ENCODE results near the gene ZMIZ1. TPM values are rescaled to one million over a fixed set of nuclear protein-coding genes. Genes with fewer than 3 reads are reported as not detected.

Gene ZMIZ1
- total RNA-seq, 1 experiment from 2014 or later, result 20.4 TPM

DNA sequence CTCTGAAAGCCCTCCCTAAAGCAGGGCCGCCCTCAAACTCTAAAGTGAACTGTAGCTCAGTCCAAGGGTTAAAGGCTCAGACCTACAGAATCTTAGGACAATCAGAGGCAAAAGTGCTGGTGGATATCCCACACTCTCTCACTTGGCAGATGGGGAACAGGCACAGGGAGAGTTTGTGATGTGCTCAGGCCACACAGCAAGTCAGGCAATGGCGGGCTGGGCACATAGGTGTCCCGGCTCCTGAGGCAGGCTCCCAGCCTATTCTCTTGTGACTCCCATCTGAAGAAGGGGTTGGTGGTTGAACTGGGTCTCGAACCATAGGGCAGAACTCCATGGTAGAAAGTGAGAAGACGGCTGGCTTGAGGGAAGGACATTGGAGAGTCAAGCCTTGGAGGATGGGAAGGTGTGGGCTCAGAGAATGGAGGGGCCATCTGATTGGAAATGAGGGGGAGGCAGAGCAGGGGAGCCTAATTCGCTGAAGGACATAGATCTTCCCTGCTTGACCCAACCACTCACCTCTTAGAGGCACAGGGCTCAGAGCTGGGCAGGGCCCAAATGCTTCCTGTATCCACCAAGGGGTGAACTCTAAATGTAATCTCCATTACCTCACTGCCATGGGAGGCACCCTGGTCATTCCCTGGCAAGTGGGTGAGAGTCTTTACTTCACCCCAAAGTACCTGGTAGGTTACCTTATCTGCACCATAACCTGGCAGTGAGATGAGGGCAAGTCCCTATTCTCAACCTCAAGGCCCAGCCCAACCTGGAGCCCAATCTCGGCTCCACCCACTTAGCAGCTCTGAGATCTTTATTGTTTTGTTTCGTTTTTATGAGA lies 4.9 kb upstream of the ZMIZ1 start:
- no peak for DNase-seq
- Histone ChIP-seq H3K4me3 (ENCODE audit: insufficient read depth, low read depth, low read length) (no peak overlapping the region), H3K27me3 (ENCODE audit: control insufficient read depth, insufficient read depth, low read length) (peaks cover 3% of the 10 kb centered on the region; the same call in 1 of the 2 replicates), H3K36me3 (replicated peaks; ENCODE audit: control insufficient read depth, insufficient read depth, low read length) (no peaks in the 10 kb centered on the region)

DNA sequence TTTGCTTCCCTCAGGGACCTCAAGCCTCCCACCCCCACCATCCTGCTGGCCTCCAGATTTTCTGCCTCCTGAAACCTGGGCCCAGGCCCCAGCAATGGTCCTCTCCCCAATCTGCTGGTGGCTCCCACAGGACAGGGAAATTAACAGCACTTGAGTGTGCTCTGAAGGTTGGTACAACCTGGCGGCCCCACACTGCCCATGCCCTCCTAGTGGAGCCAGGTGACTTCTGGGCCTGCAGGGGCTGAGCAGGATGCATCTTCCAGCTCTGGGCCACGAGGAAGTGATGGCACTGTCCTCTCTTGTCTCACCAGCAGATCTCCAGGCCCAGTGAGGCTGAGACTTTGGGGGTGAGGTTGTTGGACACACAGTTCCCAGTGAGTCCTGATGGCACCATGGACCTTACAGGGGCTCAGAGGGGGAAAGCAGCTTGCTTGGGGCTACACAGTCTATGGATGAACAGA lies 3.6 kb upstream of the ZMIZ1 start:
- Histone ChIP-seq H3K36me3 (replicated peaks; ENCODE audit: control insufficient read depth, insufficient read depth, low read length) (no peaks in the 10 kb centered on the region), H3K4me3 (ENCODE audit: insufficient read depth, low read depth, low read length) (no peak overlapping the region), H3K27me3 (ENCODE audit: control insufficient read depth, insufficient read depth, low read length) (peaks cover 3% of the 10 kb centered on the region; the same call in 1 of the 2 replicates)
- no peak for DNase-seq

DNA sequence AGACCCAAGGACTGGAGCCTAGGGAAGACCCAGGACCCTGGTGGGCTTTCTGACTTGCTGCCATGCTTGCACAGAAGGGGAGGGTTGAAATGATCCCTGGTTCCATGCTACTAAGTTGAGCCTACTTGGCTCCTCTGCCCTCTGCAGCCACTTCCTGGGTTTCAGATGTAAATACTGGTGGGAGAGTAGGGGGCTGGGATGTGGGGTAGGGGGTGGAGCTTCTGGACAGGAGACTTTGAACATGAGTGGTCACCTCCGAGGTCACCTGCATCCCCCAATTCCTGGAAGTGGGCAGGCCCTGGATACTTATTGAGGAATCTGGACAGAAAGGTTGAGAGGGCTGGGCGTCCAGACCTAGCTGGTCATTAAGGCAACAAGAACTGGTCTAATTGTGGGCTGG lies 2.9 kb upstream of the ZMIZ1 start:
- DNase-seq, result no peak
- peaks cover 3% of the 10 kb centered on the region; the same call in 1 of the 2 replicates for H3K27me3 ChIP-seq (ENCODE audit: control insufficient read depth, insufficient read depth, low read length)
- no peaks in the 10 kb centered on the region for H3K36me3 ChIP-seq (replicated peaks; ENCODE audit: control insufficient read depth, insufficient read depth, low read length)
- no peak overlapping the region for H3K4me3 ChIP-seq (ENCODE audit: insufficient read depth, low read depth, low read length)

DNA sequence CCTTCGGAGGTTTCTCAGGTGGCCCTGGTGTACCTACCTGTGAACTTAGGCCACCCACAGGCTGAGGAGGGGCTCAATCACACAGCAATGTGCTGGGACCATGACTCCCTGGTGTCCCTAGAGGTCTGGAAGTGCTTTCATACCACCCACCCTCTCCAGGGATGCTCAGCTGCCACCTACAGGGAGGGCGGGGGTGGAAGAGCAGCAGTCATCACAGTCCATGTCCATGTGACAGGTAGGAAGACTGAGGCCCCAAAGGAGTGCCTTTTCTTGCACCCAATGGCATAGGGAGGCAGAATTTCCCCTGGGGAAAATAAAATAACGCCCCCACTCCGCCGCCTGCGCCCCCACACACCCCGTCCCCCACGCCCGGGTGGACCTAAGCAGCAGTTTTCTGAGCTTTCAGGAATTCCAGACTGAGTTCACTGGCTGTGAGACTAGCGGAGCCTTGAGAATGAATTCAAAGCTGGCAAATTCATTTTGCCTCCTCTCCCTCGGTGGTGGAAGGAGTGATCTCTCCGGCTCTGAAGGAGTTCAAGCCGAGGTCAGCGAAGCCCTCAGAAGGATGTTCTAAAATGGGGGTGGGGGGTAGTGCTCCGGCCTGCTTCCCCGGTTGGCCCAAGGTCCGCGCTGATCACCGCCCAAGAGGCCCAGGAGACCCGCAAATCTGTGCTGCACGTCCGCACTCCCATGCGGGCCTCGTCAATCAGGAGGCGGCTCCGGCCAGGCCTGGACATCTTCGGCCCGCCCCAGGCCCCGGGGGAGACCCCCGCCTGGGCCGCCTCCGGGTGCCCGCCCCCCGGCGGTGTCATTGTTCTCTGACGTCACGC lies 2.1 kb upstream of the ZMIZ1 start:
- no peaks in the 10 kb centered on the region for H3K36me3 ChIP-seq (replicated peaks; ENCODE audit: control insufficient read depth, insufficient read depth, low read length)
- H3K27me3 ChIP-seq (ENCODE audit: control insufficient read depth, insufficient read depth, low read length), result peaks cover 3% of the 10 kb centered on the region; the same call in 1 of the 2 replicates
- H3K4me3 ChIP-seq (ENCODE audit: insufficient read depth, low read depth, low read length), result peak overlapping the region; percentile 51
- peak; percentile 82 for DNase-seq

DNA sequence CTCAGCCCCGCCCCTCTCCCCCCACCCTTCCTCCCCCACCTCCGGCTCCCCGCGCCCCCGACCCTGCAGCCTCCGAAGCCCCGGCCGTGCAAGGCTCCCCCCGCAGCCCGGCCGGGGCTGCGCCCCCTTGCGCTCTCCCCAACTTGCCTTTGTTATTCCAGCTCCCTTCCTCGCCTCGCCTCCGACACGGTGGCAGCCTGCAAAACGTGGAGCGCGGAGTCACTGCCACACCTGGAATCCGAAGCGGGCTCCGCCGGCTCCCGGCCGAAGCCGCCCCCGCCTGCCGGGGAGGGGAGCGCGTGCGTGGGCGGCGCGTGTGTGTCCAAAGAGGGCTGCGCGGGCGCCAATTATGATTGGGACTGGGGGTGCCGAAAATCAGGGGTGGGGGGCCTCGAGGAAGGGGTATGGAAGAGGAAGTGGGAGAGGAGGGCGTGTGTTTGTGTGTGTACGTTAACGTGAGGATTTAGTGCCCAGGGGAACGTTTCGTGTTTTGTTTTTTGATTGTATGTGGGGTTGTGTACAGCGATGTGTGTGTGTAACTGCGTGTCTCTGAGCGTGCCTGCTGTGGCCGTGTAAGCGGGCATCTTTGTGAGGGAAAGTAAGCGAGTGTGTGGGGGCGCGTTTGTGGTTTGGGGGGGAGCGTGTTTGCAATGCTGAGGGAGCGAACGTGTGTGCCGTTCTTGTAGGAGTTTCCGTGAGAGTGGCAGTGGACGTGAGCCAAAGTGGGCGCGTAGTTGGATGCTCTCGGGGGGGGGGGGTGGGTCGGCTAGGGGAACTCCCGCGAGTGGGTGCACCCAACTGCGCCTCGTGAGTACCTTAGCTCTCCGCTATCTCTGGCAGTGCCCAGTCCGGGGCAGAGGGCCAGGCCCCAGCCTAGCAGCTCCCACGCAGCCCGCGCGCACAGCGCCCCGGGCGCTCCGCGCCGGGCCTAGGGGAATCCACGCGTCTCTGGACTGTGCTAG lies 1.2 kb upstream of the ZMIZ1 start:
- peak overlapping the region; percentile 55 for H3K4me3 ChIP-seq (ENCODE audit: insufficient read depth, low read depth, low read length)
- H3K27me3 ChIP-seq (ENCODE audit: control insufficient read depth, insufficient read depth, low read length), result peaks cover 3% of the 10 kb centered on the region; the same call in 1 of the 2 replicates
- no peaks in the 10 kb centered on the region for H3K36me3 ChIP-seq (replicated peaks; ENCODE audit: control insufficient read depth, insufficient read depth, low read length)
- DNase-seq, result peak; percentile 98

DNA sequence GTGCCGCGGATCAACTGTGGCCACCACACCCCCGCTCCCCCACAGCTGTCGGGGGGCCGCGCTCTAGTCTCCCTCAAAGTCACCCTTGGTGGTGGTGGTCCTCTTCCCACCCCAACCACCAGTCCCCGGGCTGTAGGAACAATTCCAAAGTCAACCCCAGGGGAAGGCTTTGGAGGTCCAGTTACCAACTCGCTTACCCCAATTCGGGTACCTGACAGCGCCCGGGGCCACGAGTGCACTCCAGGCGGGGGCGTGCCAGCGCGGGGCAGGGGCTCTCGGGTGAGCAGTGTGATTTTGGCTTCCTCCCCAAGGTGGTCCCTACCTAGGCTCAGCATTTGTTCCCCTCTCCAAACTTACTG lies 584 bp upstream of the ZMIZ1 start:
- H3K4me3 ChIP-seq (ENCODE audit: insufficient read depth, low read depth, low read length), result peak overlapping the region; percentile 55

DNA sequence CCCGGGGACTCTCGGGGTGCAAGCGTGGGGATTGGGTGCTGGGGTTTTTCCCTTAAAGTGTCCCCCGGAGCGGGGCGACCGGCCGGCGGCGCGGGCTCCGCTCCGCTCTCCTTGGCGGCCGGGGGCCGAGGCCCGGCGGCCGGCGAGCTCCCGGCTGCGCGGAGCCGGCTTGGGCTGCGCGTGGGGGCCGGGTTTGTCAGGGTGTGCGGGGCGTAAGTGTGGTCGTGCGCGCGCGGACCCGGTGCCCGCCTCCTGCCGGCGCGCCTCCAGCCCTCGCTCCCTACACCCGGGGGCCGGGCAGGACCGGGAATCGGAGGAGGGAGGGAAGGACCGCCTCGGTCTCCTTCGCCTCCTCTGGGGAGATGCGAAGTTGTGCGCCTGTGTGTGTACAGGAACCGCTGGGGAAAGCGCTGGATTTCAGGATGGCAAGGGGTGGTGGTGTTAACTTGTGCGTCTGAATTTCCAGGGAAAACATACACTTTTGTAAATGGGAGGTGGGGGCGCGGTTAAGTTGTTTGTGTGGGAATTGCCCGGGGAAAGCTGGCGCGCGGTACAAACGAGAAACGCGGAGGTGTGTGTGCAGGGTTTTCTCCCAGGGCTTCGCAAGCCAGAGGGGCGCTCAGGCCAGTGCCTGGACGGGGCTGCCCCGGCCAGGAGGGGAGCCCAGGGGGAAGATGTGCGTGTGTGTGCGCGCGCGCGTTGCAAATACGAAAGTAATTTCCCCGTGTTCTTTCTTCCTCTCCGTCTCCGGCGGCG lies 737 bp downstream of the ZMIZ1 start:
- no peaks in the 10 kb centered on the region for H3K36me3 ChIP-seq (replicated peaks; ENCODE audit: control insufficient read depth, insufficient read depth, low read length)
- peak overlapping the region; percentile 75 for H3K4me3 ChIP-seq (ENCODE audit: insufficient read depth, low read depth, low read length)
- peaks cover 3% of the 10 kb centered on the region; the same call in 1 of the 2 replicates for H3K27me3 ChIP-seq (ENCODE audit: control insufficient read depth, insufficient read depth, low read length)
- DNase-seq, result peak; percentile 80

More for the DNA sequence above, 584 bp upstream of the ZMIZ1 start:
- peak; percentile 88 for DNase-seq
- H3K36me3 ChIP-seq (replicated peaks; ENCODE audit: control insufficient read depth, insufficient read depth, low read length), result no peaks in the 10 kb centered on the region
- peaks cover 3% of the 10 kb centered on the region; the same call in 1 of the 2 replicates for H3K27me3 ChIP-seq (ENCODE audit: control insufficient read depth, insufficient read depth, low read length)

DNA sequence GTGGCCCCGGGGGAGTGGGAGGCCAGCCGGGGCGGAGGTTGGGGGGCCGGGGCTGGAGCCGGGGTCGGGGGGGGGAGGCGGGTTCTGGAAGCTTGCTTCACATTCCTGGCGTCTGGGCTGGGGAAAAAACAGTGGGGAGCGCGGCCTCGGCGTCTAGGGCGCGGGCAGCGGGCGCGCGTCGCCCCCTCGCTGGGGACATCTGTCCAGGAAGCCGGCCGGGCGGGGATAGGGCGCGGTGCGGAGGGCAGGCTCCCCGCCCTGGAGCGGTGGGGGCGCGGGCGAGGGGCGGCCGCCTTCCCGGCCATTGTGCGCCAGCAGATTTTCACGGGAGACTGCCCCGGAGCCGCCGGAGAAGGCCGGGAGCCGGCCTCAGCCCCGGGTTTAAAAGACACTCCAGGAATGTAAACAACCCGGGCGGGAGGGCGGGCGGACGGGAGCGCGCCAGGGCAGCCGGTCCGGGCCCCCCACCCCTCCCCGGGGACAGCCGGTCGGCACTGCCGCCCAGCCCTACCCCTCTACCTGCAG lies 1.4 kb downstream of the ZMIZ1 start:
- H3K4me3 ChIP-seq (ENCODE audit: insufficient read depth, low read depth, low read length), result peak overlapping the region; percentile 75
- H3K27me3 ChIP-seq (ENCODE audit: control insufficient read depth, insufficient read depth, low read length), result peaks cover 3% of the 10 kb centered on the region; the same call in 1 of the 2 replicates
- DNase-seq, result peak; percentile 90
- H3K36me3 ChIP-seq (replicated peaks; ENCODE audit: control insufficient read depth, insufficient read depth, low read length), result no peaks in the 10 kb centered on the region

DNA sequence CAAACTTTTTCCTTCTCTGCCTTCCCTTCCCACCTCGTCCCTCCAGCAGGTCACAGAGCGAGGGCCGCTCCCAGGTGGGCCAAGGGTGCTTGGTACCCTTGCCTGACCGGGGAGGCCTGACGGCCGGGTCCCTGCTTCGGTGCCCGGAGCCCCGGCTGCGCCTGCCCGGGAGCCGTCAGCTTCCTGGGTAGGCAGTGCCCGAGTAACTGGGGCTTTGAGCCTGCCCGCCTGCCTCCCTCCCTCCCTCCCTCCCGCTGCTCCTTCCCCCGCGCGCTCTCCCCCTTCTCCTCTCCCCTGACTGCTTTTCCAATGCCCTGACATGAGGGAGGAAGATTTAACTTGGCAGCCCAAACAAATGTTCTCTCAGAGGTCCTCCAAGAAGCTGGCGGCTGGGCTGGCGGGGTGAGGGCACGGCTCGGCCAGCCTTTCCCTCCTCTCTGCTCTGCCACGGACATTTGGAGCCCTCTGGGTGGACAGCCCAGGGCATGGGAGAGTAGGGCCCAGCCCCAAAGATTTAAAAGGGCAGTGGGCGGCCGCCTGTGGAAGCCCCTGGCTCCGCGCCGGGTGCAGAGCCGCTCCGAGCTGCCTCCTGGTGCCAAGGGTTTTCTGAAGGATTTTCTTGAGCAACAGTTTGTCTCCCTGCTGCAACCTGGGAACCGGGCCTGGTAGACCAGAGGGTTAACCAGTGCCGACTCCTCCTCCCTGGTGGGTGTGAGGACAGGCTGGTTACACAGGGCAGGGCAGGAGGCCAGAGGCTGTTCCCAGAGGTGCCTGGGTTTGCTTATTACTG lies 2.0 kb downstream of the ZMIZ1 start:
- H3K27me3 ChIP-seq (ENCODE audit: control insufficient read depth, insufficient read depth, low read length), result peaks cover 3% of the 10 kb centered on the region; the same call in 1 of the 2 replicates
- no peaks in the 10 kb centered on the region for H3K36me3 ChIP-seq (replicated peaks; ENCODE audit: control insufficient read depth, insufficient read depth, low read length)
- H3K4me3 ChIP-seq (ENCODE audit: insufficient read depth, low read depth, low read length), result peak overlapping the region; percentile 75
- peak; percentile 87 for DNase-seq

DNA sequence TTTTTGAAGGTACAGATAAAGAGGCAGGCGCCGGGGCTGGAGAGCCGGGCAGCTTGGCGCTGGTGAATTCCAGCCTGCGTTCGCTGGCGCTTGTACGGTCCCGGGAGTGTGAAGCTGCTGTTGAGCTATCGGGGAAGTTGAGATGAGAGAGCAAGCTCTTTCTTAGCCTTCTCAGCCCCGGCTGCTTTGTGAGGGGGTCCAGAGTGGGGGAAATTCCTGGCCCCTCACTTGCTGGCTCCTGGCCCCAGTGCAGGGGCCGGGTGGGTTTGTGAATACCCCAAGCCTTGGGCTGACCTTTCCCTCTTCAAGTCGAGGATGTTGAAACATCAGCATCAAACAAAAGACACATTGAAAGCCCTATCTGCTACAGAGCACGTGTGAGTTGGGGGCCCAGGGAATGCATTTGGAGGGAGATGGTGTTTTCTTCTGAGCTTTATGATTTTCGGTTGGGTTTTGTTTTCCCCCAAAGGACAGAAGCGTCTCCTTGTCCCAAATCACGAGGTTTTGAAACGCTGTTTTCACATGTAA lies 2.7 kb downstream of the ZMIZ1 start:
- Histone ChIP-seq H3K4me3 (ENCODE audit: insufficient read depth, low read depth, low read length) (peak overlapping the region; percentile 75), H3K27me3 (ENCODE audit: control insufficient read depth, insufficient read depth, low read length) (peaks cover 3% of the 10 kb centered on the region; the same call in 1 of the 2 replicates), H3K36me3 (replicated peaks; ENCODE audit: control insufficient read depth, insufficient read depth, low read length) (no peaks in the 10 kb centered on the region)
- DNase-seq, result peak; percentile 70

DNA sequence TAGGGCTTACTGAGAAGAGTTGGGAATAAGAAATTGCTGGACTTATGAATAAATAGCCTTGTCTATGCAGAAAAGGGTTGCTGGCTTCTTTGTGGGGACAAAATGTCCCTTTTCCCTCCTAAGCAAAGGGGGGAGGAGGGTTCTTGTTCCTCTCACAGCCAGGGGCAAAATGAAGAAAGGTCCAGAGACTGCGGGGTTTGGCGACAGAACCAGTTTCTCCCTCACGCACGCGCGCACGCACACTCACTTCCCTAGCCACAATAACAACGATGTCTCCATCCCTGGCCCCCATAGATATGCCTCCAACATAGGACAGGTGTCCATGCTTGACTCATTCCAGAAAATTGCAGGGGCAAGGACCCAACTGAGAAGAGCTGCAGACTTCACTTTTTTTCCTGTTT lies 3.3 kb downstream of the ZMIZ1 start:
- Histone ChIP-seq H3K4me3 (ENCODE audit: insufficient read depth, low read depth, low read length) (no peak overlapping the region), H3K36me3 (replicated peaks; ENCODE audit: control insufficient read depth, insufficient read depth, low read length) (no peaks in the 10 kb centered on the region), H3K27me3 (ENCODE audit: control insufficient read depth, insufficient read depth, low read length) (peaks cover 3% of the 10 kb centered on the region; the same call in 1 of the 2 replicates)
- DNase-seq, result no peak

DNA sequence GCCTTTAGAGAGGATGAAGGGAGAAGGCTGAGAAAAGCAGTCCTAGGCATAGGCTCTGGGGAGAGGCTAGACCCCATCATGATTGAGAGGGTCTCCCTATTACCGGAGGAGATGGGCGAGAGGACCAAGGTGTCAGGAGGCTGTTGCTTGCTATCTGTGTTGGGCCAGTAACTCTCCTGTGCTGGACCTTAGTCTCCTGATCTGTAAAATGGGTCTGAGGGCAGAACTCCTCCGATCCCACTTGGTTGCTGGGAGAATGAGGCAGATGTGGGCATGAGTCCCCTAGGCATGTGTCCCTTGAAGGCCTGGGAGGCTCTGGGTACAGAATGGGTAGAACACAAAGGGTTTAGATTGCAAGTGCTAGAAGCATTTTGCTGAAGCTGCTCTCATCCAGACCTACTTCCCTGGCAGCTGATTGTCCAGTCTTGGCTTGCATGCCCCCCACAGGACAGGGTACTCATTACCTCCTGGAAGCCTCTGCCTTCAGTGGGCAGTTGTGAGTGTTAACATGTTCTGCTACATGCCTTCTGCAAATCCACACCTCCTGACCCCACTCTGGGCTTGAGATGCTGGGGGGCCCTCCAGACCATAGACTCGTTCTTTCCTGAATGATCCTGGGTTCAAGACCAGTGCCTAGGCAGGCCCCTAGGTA lies 4.4 kb downstream of the ZMIZ1 start:
- Histone ChIP-seq H3K36me3 (replicated peaks; ENCODE audit: control insufficient read depth, insufficient read depth, low read length) (no peaks in the 10 kb centered on the region), H3K27me3 (ENCODE audit: control insufficient read depth, insufficient read depth, low read length) (no peaks in the 10 kb centered on the region; the same call in 1 of the 2 replicates), H3K4me3 (ENCODE audit: insufficient read depth, low read depth, low read length) (no peak overlapping the region)
- no peak for DNase-seq

Data from H7 (cell line).